ENCODE data around the gene QRICH2. TPM values are rescaled to one million over a fixed set of nuclear protein-coding genes. Genes with fewer than 3 reads are reported as not detected.

Gene QRICH2
- total RNA-seq, 3 donors from 2014 or later = 1.6 to 4.7 (median 3.2) TPM

DNA sequence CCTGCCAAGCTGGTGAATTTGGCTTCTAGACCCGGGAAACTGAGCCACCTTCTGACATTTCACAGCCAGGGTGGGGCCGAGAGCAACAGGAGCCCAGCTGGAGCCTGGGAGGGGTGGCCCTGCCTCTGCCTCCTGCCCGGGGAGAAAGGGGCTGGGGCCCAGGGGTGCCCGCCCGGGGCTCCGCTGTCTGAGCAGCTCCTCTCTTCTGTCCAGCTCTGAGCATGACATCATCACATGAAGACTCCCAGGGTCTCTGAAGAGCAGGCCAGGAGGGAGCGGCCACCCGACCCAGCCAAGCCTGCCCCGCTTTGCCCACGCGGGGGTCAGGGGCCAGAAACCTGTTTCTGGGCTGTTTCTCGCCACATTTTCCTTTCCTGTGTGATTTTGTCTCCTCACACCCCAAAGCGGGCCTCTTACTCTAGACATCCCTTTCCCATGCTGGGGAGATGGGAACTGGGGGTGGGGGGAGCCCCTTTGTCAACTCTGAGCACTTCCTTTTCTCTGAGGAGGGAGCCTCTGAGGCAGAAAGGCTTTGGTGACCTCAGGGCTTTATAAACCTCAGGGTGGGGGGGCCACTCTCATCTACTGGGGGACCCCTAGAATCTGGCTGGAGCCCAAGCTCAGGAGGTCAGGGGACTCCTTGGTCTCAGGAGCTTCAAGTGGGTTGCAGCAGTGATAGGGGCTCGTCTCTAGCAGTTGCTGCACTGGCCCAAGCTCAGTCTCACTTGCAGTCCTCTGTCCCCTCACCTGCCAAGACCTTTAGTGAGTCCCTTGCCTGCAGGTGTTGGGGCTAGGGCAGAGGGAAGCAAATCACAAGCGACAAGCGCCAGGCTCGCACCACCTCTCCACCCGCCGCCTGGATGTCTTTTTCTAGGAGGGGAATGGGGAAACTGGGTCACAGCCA, 35.3 kb downstream of the QRICH2 start:
- TF ChIP-seq, protein P1, sequence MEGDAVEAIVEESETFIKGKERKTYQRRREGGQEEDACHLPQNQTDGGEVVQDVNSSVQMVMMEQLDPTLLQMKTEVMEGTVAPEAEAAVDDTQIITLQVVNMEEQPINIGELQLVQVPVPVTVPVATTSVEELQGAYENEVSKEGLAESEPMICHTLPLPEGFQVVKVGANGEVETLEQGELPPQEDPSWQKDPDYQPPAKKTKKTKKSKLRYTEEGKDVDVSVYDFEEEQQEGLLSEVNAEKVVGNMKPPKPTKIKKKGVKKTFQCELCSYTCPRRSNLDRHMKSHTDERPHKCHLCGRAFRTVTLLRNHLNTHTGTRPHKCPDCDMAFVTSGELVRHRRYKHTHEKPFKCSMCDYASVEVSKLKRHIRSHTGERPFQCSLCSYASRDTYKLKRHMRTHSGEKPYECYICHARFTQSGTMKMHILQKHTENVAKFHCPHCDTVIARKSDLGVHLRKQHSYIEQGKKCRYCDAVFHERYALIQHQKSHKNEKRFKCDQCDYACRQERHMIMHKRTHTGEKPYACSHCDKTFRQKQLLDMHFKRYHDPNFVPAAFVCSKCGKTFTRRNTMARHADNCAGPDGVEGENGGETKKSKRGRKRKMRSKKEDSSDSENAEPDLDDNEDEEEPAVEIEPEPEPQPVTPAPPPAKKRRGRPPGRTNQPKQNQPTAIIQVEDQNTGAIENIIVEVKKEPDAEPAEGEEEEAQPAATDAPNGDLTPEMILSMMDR (IDR thresholded peaks at IDR 0.05) = no peak
- Histone ChIP-seq H3K9me3 (no peaks in the 10 kb centered on the region), H3K4me1 (ENCODE audit: low read depth) (peaks cover 47% of the 10 kb centered on the region), H3K4me3 (no peak overlapping the region), H3K36me3 (ENCODE audit: low read depth) (no peaks in the 10 kb centered on the region)
- DNase-seq (peak in 2 of 3 donors; percentile 42 to 61), ATAC-seq (peak; percentile 32)
- intact Hi-C loops (cut with DNase I, micrococcal nuclease) = loop anchor here in 1 of 2 donors (10.0 kb wide), 1 partner anchor 88 kb away; no protein-coding TSS in a partner anchor

DNA sequence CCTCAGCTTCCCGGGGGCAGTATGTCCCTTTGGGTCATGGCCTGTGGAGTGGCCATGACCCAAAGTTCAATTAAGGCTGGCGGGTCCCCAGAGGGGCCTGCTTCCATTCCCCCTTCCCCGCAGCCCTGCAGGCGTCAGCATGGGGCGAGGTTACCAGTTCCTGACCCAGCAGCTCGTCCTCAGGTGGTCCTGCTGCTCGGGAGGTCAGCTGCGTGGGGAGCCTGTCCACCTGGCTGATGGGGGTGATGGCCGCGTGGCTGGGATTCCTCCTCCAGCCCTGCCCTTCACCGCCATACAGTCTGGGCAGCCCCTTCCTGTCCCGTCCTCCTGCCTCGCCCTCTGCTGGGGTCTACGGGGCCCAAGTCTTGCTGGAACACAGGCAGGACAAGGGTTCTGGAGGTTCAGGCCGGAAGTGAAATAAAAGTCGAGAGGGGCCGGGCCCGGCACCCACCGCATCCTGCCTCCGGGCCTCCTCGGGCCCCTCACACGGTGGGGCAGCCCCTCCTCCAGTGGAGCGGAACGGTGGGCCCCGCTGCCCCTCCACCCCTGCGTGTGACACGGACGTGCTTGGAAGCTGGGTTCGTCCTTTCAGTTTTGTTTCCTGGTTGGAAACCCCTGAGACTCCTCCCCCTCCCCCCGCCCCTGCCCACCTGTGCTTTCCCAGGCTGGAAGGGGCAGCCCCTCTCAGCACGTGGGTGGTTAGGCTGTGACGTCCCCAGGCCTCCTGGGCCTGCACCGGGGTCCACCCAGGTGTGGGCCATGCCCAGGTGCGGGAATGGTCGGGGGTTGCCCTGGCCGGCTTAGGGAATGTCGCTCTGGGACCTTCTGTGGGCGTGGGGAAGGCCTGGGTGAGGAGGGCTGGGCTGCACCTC, 36.2 kb downstream of the QRICH2 start:
- H3K9me3 ChIP-seq = no peaks in the 10 kb centered on the region
- intact Hi-C loops (cut with DNase I, micrococcal nuclease) = loop anchor here in 1 of 2 donors (10.0 kb wide), 1 partner anchor 87 kb away; no protein-coding TSS in a partner anchor
- peak; percentile 51 for ATAC-seq
- peak; percentile 55 to 87 (median 78) for DNase-seq
- peak overlapping the region; percentile 15 for H3K4me3 ChIP-seq
- TF ChIP-seq, protein P1 (IDR thresholded peaks at IDR 0.05) = no peak
- no peaks in the 10 kb centered on the region for H3K36me3 ChIP-seq (ENCODE audit: low read depth)
- H3K4me1 ChIP-seq (ENCODE audit: low read depth) = peaks cover 56% of the 10 kb centered on the region

DNA sequence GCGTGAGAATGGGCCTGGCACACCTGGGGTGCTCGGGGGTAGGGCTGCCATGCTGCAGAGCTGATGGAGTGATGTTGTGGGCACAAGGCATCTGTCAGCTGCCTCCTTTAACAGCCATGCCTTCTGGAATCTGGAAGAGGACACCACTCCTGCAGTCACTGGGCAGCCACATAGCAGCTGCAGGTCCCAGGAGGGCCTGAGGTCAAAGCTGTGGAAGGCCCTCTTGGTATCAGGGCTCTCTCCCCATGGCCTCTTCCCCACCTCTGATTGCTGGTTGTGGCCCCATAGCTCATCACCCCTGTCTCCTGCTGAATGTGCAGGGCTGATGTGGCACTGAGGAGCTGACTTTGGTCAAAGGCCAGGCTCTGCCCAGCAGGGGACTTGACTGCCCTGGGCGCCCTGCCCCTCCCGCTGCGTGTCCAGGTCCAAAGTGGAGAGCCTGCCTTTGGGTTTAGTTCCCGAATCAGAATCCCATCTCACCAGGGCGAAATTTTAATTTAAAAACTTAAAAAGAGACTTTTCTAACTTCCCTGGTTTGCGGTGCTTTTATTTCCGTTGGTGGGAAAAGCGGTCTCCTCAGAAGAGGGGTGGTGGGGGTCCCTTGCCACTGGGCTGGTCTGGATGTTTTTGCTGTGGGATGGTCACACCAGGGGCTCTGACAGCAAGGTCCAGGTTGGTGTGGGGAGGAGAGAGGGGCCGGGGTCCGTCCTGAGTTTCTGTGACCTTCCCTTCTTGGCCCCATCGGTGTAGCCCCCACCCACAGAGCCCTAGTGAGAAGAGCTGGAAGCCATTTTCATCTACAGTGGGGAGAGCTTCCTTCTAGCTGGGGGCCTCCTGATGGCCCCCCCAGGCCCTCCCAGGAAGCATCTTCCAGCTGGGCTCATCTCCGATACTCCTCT, 37.1 kb downstream of the QRICH2 start:
- Histone ChIP-seq H3K9me3 (no peaks in the 10 kb centered on the region), H3K4me3 (no peak overlapping the region), H3K36me3 (ENCODE audit: low read depth) (no peaks in the 10 kb centered on the region), H3K4me1 (ENCODE audit: low read depth) (peaks cover 60% of the 10 kb centered on the region)
- intact Hi-C loops (cut with DNase I, micrococcal nuclease) = loop anchor here in 1 of 2 donors (10.0 kb wide), 1 partner anchor 86 kb away; no protein-coding TSS in a partner anchor
- DNase-seq (peak in 2 of 3 donors; percentile 41 to 50), ATAC-seq (peak; percentile 0)
- TF ChIP-seq, protein P1 (IDR thresholded peaks at IDR 0.05) = no peak

DNA sequence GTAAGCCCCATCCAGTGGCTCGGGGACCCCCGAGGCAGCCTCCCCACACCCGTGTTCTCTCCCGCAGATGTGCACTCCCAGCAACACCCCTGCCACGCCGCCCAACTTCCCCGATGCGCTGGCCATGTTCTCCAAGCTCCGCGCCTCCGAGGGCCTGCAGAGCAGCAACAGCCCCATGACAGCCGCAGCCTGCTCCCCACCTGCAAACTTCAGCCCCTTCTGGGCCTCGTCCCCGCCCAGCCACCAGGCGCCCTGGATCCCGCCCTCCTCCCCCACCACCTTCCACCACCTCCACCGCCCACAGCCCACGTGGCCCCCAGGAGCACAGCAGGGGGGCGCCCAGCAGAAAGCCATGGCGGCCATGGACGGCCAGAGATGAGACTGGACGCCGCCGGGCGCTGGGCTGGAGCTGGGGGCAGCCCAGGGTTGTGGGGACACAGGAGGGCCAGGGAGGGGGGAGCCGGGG, 37.9 kb downstream of the QRICH2 start:
- peaks cover 60% of the 10 kb centered on the region for H3K4me1 ChIP-seq (ENCODE audit: low read depth)
- TF ChIP-seq, protein P1 (IDR thresholded peaks at IDR 0.05) = no peak
- ATAC-seq (no peak), DNase-seq (peak in 1 of 3 donors; percentile 70)
- H3K36me3 ChIP-seq (ENCODE audit: low read depth) = no peaks in the 10 kb centered on the region
- intact Hi-C loops (cut with DNase I, micrococcal nuclease) = loop anchor here in 1 of 2 donors (10.0 kb wide), 1 partner anchor 85 kb away; no protein-coding TSS in a partner anchor
- H3K4me3 ChIP-seq = no peak overlapping the region
- no peaks in the 10 kb centered on the region for H3K9me3 ChIP-seq

All from mucosa of descending colon (tissue), 3 donors.